K562 (cell line): Measurements from ENCODE around the gene MAST3. TPM values are rescaled to one million over a fixed set of nuclear protein-coding genes. Genes with fewer than 3 reads are reported as not detected.
A peak's percentile ranks its signal among the peaks of the same experiment; 100 is the strongest.

Experiments used
- ATAC-seq: fragments of 200-7000 bp; cut with Tn5 transposase; 3 replicates; pipeline ENCODE4 v1.9.1; 2020; ENCODE audit warnings: moderate library complexity
- Bru-seq: library from RNA; stranded (reverse); fragments of 400-500 nt; gene quantifications from one replicate; lab custom pipeline; 2021; lab: Mats Ljungman, UMichigan
- BruChase-seq, 2 experiments: library from RNA; stranded (reverse); fragments of 400-500 nt; gene quantifications; one replicate each; lab custom pipeline; 2021; lab: Mats Ljungman, UMichigan
- BruUV-seq: library from RNA; stranded (reverse); fragments of 400-500 nt; replicated peaks from 2 replicates; lab custom pipeline; 2021; lab: Mats Ljungman, UMichigan
- CTCF ChIA-PET: fragments of 300-600 bp; formaldehyde crosslinking; extraction: SDS; loops from one replicate; lab custom pipeline; 2021; ENCODE audit warnings: low intra/inter-chr PET ratio; lab: Yijun Ruan, JAX
- POLR2A ChIA-PET: fragments of 300-600, 350-650 bp; sonication (Branson Sonifier 250); formaldehyde crosslinking; extraction: SDS; loops from one replicate; lab custom pipeline; 2021; ENCODE audit warnings: antibody characterized with exemption, inconsistent platforms; lab: Yijun Ruan, JAX
- DNase-seq, 4 experiments: peaks; one replicate each; pipeline versions ENCODE4 v3.0.0 to v3.0.0-alpha.2; 2011 to 2018; ENCODE audit warnings: low spot score in 3 of 4, mixed read lengths in 3 of 4; ENCODE audit errors: extremely low read depth in 1 of 4
- FAIRE-seq: peaks from 2 replicates; lab custom pipeline; 2011; peaks lifted over from hg19 to GRCh38; lab: Jason Lieb, UNC
- H2AFZ ChIP-seq: 2 replicates; pipeline ENCODE4 v1.6.0; 2011; ENCODE audit warnings: low read depth, low read length, control low read depth, inconsistent platforms
- H3K27ac ChIP-seq: fragments of 200-600 bp; 3 replicates; pipeline ENCODE4 v1.8.0; 2011; ENCODE audit warnings: low read depth, mild to moderate bottlenecking, control low read depth, inconsistent platforms, low read length, moderate library complexity, mixed read lengths; ENCODE audit errors: extremely low read depth
- H3K27me3 ChIP-seq, 2 experiments: fragments of 300-600 bp in 1 of 2; 2 replicates in 1 of 2; 3 replicates in 1 of 2; pipeline versions ENCODE4 v1.6.0 to v1.8.0; 2011; ENCODE audit warnings: inconsistent platforms in 2 of 2, low read length in 2 of 2, mild to moderate bottlenecking in 1 of 2, mixed read lengths in 1 of 2, moderate library complexity in 1 of 2; ENCODE audit not compliant: control insufficient read depth in 2 of 2, insufficient read depth in 2 of 2
- H3K36me3 ChIP-seq: fragments of 300-600 bp; 3 replicates; pipeline ENCODE4 v1.8.0; 2011; ENCODE audit warnings: mild to moderate bottlenecking, low read length, inconsistent platforms; ENCODE audit not compliant: control insufficient read depth, insufficient read depth
- H3K4me1 ChIP-seq, 2 experiments: fragments of 200-600 bp in 1 of 2; replicated peaks in 1 of 2; 2 replicates in 1 of 2; 3 replicates in 1 of 2; pipeline versions ENCODE4 v1.5.1 to v1.8.0; 2011; ENCODE audit warnings: inconsistent platforms in 2 of 2, low read length in 2 of 2, mild to moderate bottlenecking in 1 of 2, mixed read lengths in 1 of 2, moderate library complexity in 1 of 2; ENCODE audit not compliant: control insufficient read depth in 2 of 2, insufficient read depth in 2 of 2
- H3K4me2 ChIP-seq: 2 replicates; pipeline ENCODE4 v1.6.1; 2011; ENCODE audit warnings: low read length, control low read depth, inconsistent platforms, mixed read lengths; ENCODE audit not compliant: insufficient read depth
- H3K4me3 ChIP-seq: fragments of 200-600 bp; sonication (generic), shearing (Covaris generic); 2 replicates; pipeline ENCODE4 v1.5.1; 2016; ENCODE audit warnings: control low read depth, inconsistent platforms
- H3K79me2 ChIP-seq: fragments of 200-600 bp; 3 replicates; pipeline ENCODE4 v1.8.0; 2011; ENCODE audit warnings: low read length, inconsistent platforms; ENCODE audit not compliant: control insufficient read depth, insufficient read depth
- H3K9ac ChIP-seq, 2 experiments: 2 replicates each; pipeline versions ENCODE4 v1.6.0 to v1.6.1; 2011; ENCODE audit warnings: low read depth in 2 of 2, low read length in 2 of 2, control low read depth in 1 of 2, inconsistent platforms in 1 of 2, mild to moderate bottlenecking in 1 of 2, mixed read lengths in 1 of 2; ENCODE audit not compliant: insufficient read depth in 1 of 2
- H3K9me1 ChIP-seq: one replicate; pipeline ENCODE4 v1.6.0; 2011; ENCODE audit warnings: inconsistent platforms, mild to moderate bottlenecking, low read length, moderate library complexity; ENCODE audit not compliant: control insufficient read depth, insufficient read depth
- H3K9me3 ChIP-seq: replicated peaks from 2 replicates; pipeline ENCODE4 v1.5.1; 2011; ENCODE audit warnings: low read depth, low read length, inconsistent platforms; ENCODE audit not compliant: control insufficient read depth, insufficient read depth
- H4K20me1 ChIP-seq: replicated peaks from 2 replicates; pipeline ENCODE4 v1.6.1; 2011; ENCODE audit warnings: low read length, inconsistent platforms, mixed read lengths; ENCODE audit not compliant: control insufficient read depth, insufficient read depth
- CHD4 ChIP-seq: fragments of 200-600 bp; sonication (generic); IDR thresholded peaks from 3 replicates; pipeline ENCODE4 v1.6.1; 2012; ENCODE audit warnings: low read depth, mild to moderate bottlenecking, mixed read lengths, low read length, inconsistent platforms; ENCODE audit not compliant: insufficient read depth, insufficient replicate concordance, poor library complexity, severe bottlenecking
- EWSR1 ChIP-seq: fragments of 450-650 bp; IDR thresholded peaks from 2 replicates; pipeline ENCODE4 v1.6.1; 2018; ENCODE audit warnings: borderline replicate concordance, mild to moderate bottlenecking, low read depth, moderate library complexity; ENCODE audit not compliant: partially characterized antibody
- HDGF ChIP-seq: fragments of 450-650 bp; IDR thresholded peaks from 2 replicates; pipeline ENCODE4 v1.6.1; 2016
- MTF1 ChIP-seq: fragments of 250-450 bp; sonication (Bioruptor Pico); IDR thresholded peaks from 2 replicates; pipeline ENCODE4 v1.9.0; 2021; ENCODE audit warnings: moderate library complexity, mild to moderate bottlenecking, inconsistent platforms, borderline replicate concordance
- NELFE ChIP-seq: IDR thresholded peaks from 2 replicates; pipeline ENCODE4 v1.6.1; 2011; ENCODE audit warnings: mild to moderate bottlenecking; ENCODE audit not compliant: insufficient read depth, insufficient read length
- PCBP2 ChIP-seq: fragments of 200-400 bp; formaldehyde crosslinking; IDR thresholded peaks from 2 replicates; pipeline ENCODE4 v1.6.1; 2018; ENCODE audit warnings: low read length, low read depth, mild to moderate bottlenecking, moderate library complexity; ENCODE audit not compliant: poor library complexity, severe bottlenecking
- PHB ChIP-seq: fragments of 250-450 bp; sonication (Bioruptor Pico); IDR thresholded peaks from 2 replicates; pipeline ENCODE4 v1.5.0; 2021
- PHF8 ChIP-seq: fragments of 200-600 bp; sonication (generic); IDR thresholded peaks from 2 replicates; pipeline ENCODE4 v1.6.1; 2012; ENCODE audit warnings: mixed run types, mild to moderate bottlenecking, inconsistent platforms, low read length, moderate library complexity, borderline replicate concordance
- POLR2G ChIP-seq: fragments of 200-400 bp; formaldehyde crosslinking; IDR thresholded peaks from 2 replicates; pipeline ENCODE4 v1.6.1; 2017; ENCODE audit warnings: low read depth, mild to moderate bottlenecking, antibody characterized with exemption, low read length, moderate library complexity
- TARDBP ChIP-seq: fragments of 450-650 bp; IDR thresholded peaks from 2 replicates; pipeline ENCODE4 v1.6.1; 2016
- U2AF2 ChIP-seq: fragments of 200-400 bp; formaldehyde crosslinking; optimal IDR thresholded peaks from 2 replicates; pipeline ENCODE3; 2017; ENCODE audit warnings: low read depth, mild to moderate bottlenecking, low read length
- VEZF1 ChIP-seq: fragments of 200-800 bp; sonication (Bioruptor generic); IDR thresholded peaks from 2 replicates; pipeline ENCODE4 v1.6.1; 2017; ENCODE audit warnings: missing genetic modification characterization, missing compliant biosample characterization
- ZFP1 ChIP-seq: fragments of 450-650 bp; formaldehyde crosslinking; IDR thresholded peaks from 2 replicates; pipeline ENCODE4 v1.4.0; 2020; ENCODE audit warnings: mild to moderate bottlenecking, mixed read lengths
- ZNF140 ChIP-seq: fragments of 250-450 bp; sonication (Bioruptor Pico); IDR thresholded peaks from 2 replicates; pipeline ENCODE4 v1.8.0; 2021; ENCODE audit warnings: moderate library complexity, mild to moderate bottlenecking, inconsistent platforms
- ZNF24 ChIP-seq: fragments of 450-650 bp; IDR thresholded peaks from 2 replicates; pipeline ENCODE4 v1.6.1; 2016
- WGBS: fragments of 100-300 bp; shearing (Covaris generic); methylation state at CpG from one replicate; pipeline ENCODE4 v1.1.6; 2016; ENCODE audit warnings: low coverage, mixed read lengths; ENCODE audit not compliant: insufficient coverage; ENCODE audit errors: missing lambda C conversion rate; 5-methylcytosine and 5-hydroxymethylcytosine counted together
- in situ Hi-C: fragments of 300-500 bp; cut with MboI; formaldehyde crosslinking; loops from 4 replicates; pipeline ENCODE4 v1.15.0; 2018; ENCODE audit warnings: inconsistent platforms, mixed read lengths
- intact Hi-C: fragments of 100-400 bp; cut with micrococcal nuclease; formaldehyde crosslinking; loops from 2 replicates; pipeline ENCODE4 v1.14.2; 2022
- long read RNA-seq, 3 experiments: library from polyadenylated mRNA in 2 of 3; library from RNA in 1 of 3; unstranded in 2 of 3; stranded (forward) in 1 of 3; transcript quantifications; one replicate each; pipeline ENCODE4 v2.0.0, GENCODE V29; 2019 to 2022
- polyA minus RNA-seq, 3 experiments: library from RNA; depleted of rRNA, polyadenylated mRNA; stranded (reverse); fragments of >200 nt; gene quantifications; 2 replicates each; pipeline ENCODE4 v1.2.3, GENCODE V29; 2011
- polyA plus RNA-seq, 8 experiments: library from polyadenylated mRNA; depleted of rRNA in 4 of 8; stranded (reverse) in 5 of 8; unstranded in 3 of 8; fragments of >200 nt; fragmentation: Nextera tagmentation in 2 of 8; fragmentation: Illumina TruSeq in 1 of 8; extraction: Ambion mirVana in 2 of 8; extraction: Trizol in 1 of 8; gene quantifications; 2 replicates each; pipeline versions ENCODE4 v1.2.1 to v1.2.3, GENCODE V29; 2011 to 2014; ENCODE audit warnings: inconsistent platforms in 1 of 8, missing spikeins in 1 of 8
- total RNA-seq, 7 experiments: library from RNA; depleted of rRNA in 6 of 7; stranded (reverse); fragments of >200 nt in 6 of 7; fragmentation: Illumina TruSeq in 2 of 7; extraction: Trizol in 2 of 7; gene quantifications; 2 replicates each; pipeline versions ENCODE4 v1.2.1 to v1.2.3, GENCODE V29; 2011 to 2021; ENCODE audit warnings: low replicate concordance in 1 of 7

MAST3 gene
- 13.6 and 45.1 TPM in 2 replicates for total RNA-seq (2011; cell fraction: chromatin; rRNA removed; ENCODE audit: low replicate concordance)
- total RNA-seq (2011; cell fraction: nucleolus; rRNA removed) = 19.7 and 22.0 TPM in 2 replicates
- total RNA-seq (2011; cell fraction: nucleoplasm; rRNA removed) = 15.4 and 16.2 TPM in 2 replicates
- 2.4 and 3.4 TPM in 2 replicates for total RNA-seq (2014; rRNA removed)
- 0.99 and 1.3 TPM in 2 replicates for total RNA-seq (2014; rRNA removed; fragmentation: Illumina TruSeq; extraction: Trizol)
- total RNA-seq (2015; rRNA removed; fragmentation: Illumina TruSeq; extraction: Trizol) = 1.7 and 2.0 TPM in 2 replicates
- total RNA-seq (2021) = 9.9 and 11.8 TPM in 2 replicates
- 1.5 and 2.9 TPM in 2 replicates for polyA plus RNA-seq (2011; rRNA removed)
- 1.7 and 2.2 TPM in 2 replicates for polyA plus RNA-seq (2011; cell fraction: cytosol; rRNA removed)
- polyA plus RNA-seq (2011; cell fraction: nucleus; rRNA removed) = 8.8 and 12.1 TPM in 2 replicates
- polyA plus RNA-seq (2012) = 4.2 and 5.1 TPM in 2 replicates
- 3.4 and 4.2 TPM in 2 replicates for polyA plus RNA-seq (2014; fragmentation: Illumina TruSeq; extraction: Trizol)
- polyA plus RNA-seq (2014; fragmentation: Nextera tagmentation; extraction: Ambion mirVana) = 1 to 10 TPM in 1 of 2 experiments, under 1 TPM in 1; 0.94 to 2.5 TPM
- polyA plus RNA-seq (2014; rRNA removed) = 3.4 and 3.7 TPM in 2 replicates
- polyA minus RNA-seq (2011; rRNA and poly(A)+ RNA removed) = 2.1 and 2.3 TPM in 2 replicates
- polyA minus RNA-seq (2011; cell fraction: cytosol; rRNA and poly(A)+ RNA removed) = 5.7 and 6.8 TPM in 2 replicates
- 6.5 and 6.8 TPM in 2 replicates for polyA minus RNA-seq (2011; cell fraction: nucleus; rRNA and poly(A)+ RNA removed)
- Bru-seq, nascent RNA = percentile 57 among the genes with signal in this experiment
- BruChase-seq, experiment 1, labeled RNA remaining after a 2-hour chase = percentile 50 among the genes with signal in this experiment
- BruChase-seq, experiment 2, labeled RNA remaining after a 6-hour chase = percentile 54 among the genes with signal in this experiment
- long read RNA-seq, experiment 1, partial matches to known transcripts = 23 of 28 reads
- long read RNA-seq, experiment 1, other reads (novel, unspliced or antisense) = 5 of 28 reads
- long read RNA-seq, experiment 2, partial matches to known transcripts = 1 of 6 reads
- long read RNA-seq, experiment 2, other reads (novel, unspliced or antisense) = 5 of 6 reads
- long read RNA-seq, experiment 3 = 0 reads

DNA sequence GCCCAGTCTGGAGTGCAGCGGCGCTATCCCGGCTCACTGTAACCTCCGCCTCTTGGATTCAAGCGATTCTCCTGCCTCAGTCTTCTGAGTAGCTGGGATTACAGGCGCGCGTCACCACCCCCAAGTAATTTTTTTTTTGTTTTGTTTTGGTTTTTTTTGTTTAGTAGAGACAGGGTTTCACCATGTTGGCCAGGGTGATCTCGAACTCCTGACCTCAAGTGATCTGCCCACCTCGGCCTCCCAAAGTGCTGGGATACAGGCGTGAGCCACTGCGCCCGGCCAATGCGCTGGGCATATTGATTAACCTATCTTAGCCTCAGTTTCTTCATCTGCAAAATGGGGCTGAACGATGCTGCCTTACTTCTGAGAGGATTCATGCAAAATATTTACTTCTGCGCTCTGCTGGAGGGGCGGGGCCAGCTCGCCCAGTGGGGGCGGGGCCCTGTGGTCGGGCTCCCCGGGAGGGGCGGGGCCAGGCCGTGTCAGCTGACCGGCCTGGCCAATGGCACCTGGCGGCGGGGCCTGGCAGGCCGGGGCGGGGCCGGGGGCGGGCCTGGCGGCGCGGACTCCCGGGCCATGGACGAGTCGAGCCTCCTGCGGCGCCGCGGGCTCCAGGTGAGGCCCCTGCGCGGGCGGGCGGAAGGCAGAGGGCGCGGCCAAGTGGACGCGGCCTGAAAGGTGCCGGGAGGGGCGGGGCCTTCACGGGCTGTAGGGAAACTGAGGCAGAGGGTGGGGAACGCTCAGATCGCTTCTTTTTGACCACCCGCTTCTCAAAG, at the start of gene MAST3:
TSS of gene MAST3 (plus strand) at position 562 of the 776 bp plus-strand sequence. CDS start at position 577, 15 bp downstream.
- Histone ChIP-seq H3K27me3 (no peaks in the 10 kb centered on the region), H3K9me3 (no peaks in the 10 kb centered on the region), H3K4me2 (peak within 1 kb of the TSS; percentile 82), H3K4me3 (peak within 1 kb of the TSS; percentile 47), H3K4me1 (peaks cover 20 to 42% of the 10 kb centered on the region in 2 experiments; a peak in 4 of 5 replicates), H3K36me3 (no peaks in the 10 kb centered on the region), H3K9ac (peak within 1 kb of the TSS; percentile 52 to 89), H4K20me1 (no peaks in the 10 kb centered on the region), H3K9me1 (no peaks in the 10 kb centered on the region), H3K27ac (peak within 1 kb of the TSS; percentile 55), H3K79me2 (peaks cover 9% of the 10 kb centered on the region; the same call in 1 of the 3 replicates), H2AFZ (peak within 1 kb of the TSS; percentile 61)
- intact Hi-C loops = no loop called here
- peak; percentile 94 to 100 (median 99) for DNase-seq
- FAIRE-seq = peak; percentile 81
- no TSS peak for BruUV-seq
- in situ Hi-C loops = loop anchor here (10.0 kb wide), 1 partner anchor 317 kb away; the partner anchor contains the start of gene SSBP4
- WGBS = 13% methylated on average over 29 of the region's 54 CpGs
- ChIA-PET POLR2A (interaction anchor here (0.6 to 1.9 kb wide), 4 partner anchors 9 to 289 kb away, joined by 3 to 7 read pairs (median 5); partner anchors contain the start of gene GDF15), CTCF (interaction anchor here (0.7 kb wide), 1 partner anchor 14 kb away, joined by 4 read pairs; no protein-coding TSS in a partner anchor)
- ATAC-seq = peak; percentile 97
- TF ChIP-seq HDGF = peak; percentile 98
- no peak for TF ChIP-seq NELFE
- no peak for TF ChIP-seq ZNF140 (CRISPR knock-in tag)
- no peak for TF ChIP-seq MTF1
- TF ChIP-seq EWSR1 = no peak
- 0 out of 2 replicates have a peak, but pooled peaks have one; percentile 29 for TF ChIP-seq PHB
- TF ChIP-seq ZNF24 = 0 out of 2 replicates have a peak, but pooled peaks have one; percentile 63
- no peak for TF ChIP-seq U2AF2
- TF ChIP-seq ZFP1 = no peak
- no peak for TF ChIP-seq TARDBP
- TF ChIP-seq PHF8 = peak; percentile 54; the same call in 1 of the 2 replicates
- peak; percentile 92 for TF ChIP-seq CHD4
- no peak for TF ChIP-seq PCBP2
- TF ChIP-seq VEZF1 = peak; percentile 79
- TF ChIP-seq POLR2G = peak; percentile 70
